PFSK-1 (cell line): ENCODE results near the gene MYO10.

ENCODE experiments used
- FOXP2 ChIP-seq: optimal IDR thresholded peaks from 2 replicates; pipeline ENCODE3; 2011; ENCODE audit warnings: borderline replicate concordance, control low read depth, inconsistent platforms; ENCODE audit not compliant: insufficient read depth; ENCODE audit errors: extremely low read length, extremely low read depth
- POLR2AphosphoS5 ChIP-seq: IDR thresholded peaks from 2 replicates; pipeline ENCODE4 v1.6.1; 2012; ENCODE audit warnings: low read depth, mild to moderate bottlenecking, control low read depth, low read length, moderate library complexity
- REST ChIP-seq, 2 experiments: IDR thresholded peaks; 2 replicates each; pipeline versions ENCODE4 v1.6.1 to v1.8.0; 2011 to 2012; ENCODE audit warnings: low read depth in 2 of 2, low read length in 2 of 2, control low read depth in 1 of 2, inconsistent platforms in 1 of 2, mild to moderate bottlenecking in 1 of 2, moderate library complexity in 1 of 2; ENCODE audit not compliant: insufficient read depth in 1 of 2

- no peak for TF ChIP-seq FOXP2
- TF ChIP-seq POLR2AphosphoS5: no peak
- no peak for TF ChIP-seq REST (IDR thresholded peaks at IDR 0.05; ENCODE audit: insufficient read depth in 1 of 2, low read depth in 2 of 2, low read length in 2 of 2)
Measured at GRCh38 chr5:16879650-16880049, 56.4 kb downstream of the MYO10 start.
